ENCODE data around the gene RRP1B.
"Not testable (repeated sequence)": the region's sequence is repeated elsewhere in the genome, so short reads cannot be mapped to it uniquely, and the experiment has no call there.

GRCh38 chr21:43680421-43680820 is 21.1 kb downstream of the RRP1B start:
- TF ChIP-seq POLR2A (IDR thresholded peaks at IDR 0.05; ENCODE audit: low read length); GATA1 (IDR thresholded peaks at IDR 0.05; ENCODE audit: low read depth, low read length): not testable (repeated sequence)
